ENCODE data around the gene PPARA. TPM values are rescaled to one million over a fixed set of nuclear protein-coding genes. Genes with fewer than 3 reads are reported as not detected.

Gene PPARA
- total RNA-seq, 2 experiments from 2014 or later = 20.7 to 24.9 TPM

DNA sequence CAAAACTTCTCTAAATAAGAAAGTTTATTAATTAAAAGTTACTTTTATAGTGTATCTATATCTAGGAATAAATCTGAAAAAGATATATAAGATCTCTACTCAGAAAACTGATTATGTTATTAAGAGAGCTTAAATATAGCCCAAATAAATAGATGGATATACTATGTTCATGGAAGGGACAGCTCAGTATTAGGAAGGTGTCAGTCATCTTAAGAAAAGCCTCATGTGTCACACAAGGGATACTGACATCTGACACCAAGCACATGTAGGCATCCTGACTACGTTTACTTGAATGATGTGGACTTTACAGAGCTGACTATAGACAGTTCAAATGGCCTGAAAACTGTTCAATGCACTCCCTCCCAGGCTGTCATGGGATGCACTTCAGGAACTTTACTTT lies 19.3 kb downstream of the PPARA start:
- DNase-seq (no peak), ATAC-seq (ENCODE audit: low read depth) (no peak)
- Mint-ChIP-seq H3K4me1 (peaks cover 22% of the 10 kb centered on the region), H3K9me3 (no peaks in the 10 kb centered on the region), H3K4me3 (no peak overlapping the region), H3K36me3 (peaks cover 7% of the 10 kb centered on the region), H3K27me3 (no peaks in the 10 kb centered on the region), H3K27ac (no peak overlapping the region)
- POLR2A ChIA-PET = no interaction called here

DNA sequence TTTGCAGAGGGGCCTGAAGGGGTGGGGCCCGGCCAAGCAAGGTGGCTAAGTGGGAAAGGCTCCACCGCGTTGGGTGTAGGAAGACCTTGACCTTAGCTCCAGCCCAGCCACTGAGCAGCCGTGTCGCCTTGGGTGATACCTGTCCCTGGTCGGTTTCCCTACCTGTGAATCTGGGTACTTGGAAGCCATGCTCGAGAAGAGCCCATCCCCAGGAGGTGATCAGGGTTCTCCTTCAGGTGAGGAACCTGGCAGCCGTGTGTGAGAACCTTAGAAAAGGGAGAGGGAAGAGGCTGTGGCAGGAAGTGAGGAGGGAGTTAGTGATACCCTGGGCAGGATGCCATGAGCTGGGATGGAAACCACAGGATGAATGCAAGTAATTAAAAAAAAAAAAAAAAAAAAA lies 21.6 kb downstream of the PPARA start:
- Mint-ChIP-seq H3K9me3 (no peaks in the 10 kb centered on the region), H3K36me3 (peaks cover 16% of the 10 kb centered on the region), H3K4me1 (peaks cover 25% of the 10 kb centered on the region), H3K4me3 (no peak overlapping the region), H3K27me3 (no peaks in the 10 kb centered on the region), H3K27ac (no peak overlapping the region)
- DNase-seq = no peak
- POLR2A ChIA-PET = interaction anchor here (0.5 kb wide), 1 partner anchor 20 kb away, joined by 5 read pairs; no protein-coding TSS in a partner anchor
- no peak for ATAC-seq (ENCODE audit: low read depth)

DNA sequence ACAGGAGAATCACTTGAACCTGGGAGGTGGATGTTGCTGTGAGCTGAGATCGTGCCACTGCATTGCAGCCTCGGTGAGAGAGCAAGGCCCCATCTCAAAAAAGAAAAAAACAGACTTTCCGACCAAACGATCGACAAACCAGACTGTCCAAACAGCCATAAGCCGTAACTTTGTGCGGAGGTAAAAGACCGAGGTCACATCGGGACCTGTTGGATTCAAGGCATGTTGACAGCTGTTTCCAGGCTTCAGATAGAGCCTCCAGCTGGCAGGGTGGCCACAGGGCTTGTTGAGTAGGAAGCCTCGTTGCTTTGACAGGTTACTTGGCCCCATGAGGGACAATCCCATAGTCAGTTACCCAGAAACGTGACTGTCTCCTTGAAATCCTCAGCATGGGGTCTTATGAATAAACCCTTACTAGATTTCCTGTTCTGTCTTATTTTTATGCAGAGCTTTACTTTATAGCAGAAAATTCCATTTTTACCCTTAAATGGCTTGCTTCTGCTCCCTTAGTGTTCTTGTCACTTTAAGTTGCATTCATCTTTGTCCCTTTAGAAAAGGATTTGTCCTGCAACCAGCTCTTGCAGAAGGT lies 22.3 kb downstream of the PPARA start:
- ATAC-seq (ENCODE audit: low read depth) = no peak
- Mint-ChIP-seq H3K27me3 (no peaks in the 10 kb centered on the region), H3K4me3 (no peak overlapping the region), H3K9me3 (peaks cover 2% of the 10 kb centered on the region), H3K4me1 (peaks cover 25% of the 10 kb centered on the region), H3K27ac (no peak overlapping the region), H3K36me3 (peaks cover 21% of the 10 kb centered on the region)
- DNase-seq = no peak
- POLR2A ChIA-PET = no interaction called here

DNA sequence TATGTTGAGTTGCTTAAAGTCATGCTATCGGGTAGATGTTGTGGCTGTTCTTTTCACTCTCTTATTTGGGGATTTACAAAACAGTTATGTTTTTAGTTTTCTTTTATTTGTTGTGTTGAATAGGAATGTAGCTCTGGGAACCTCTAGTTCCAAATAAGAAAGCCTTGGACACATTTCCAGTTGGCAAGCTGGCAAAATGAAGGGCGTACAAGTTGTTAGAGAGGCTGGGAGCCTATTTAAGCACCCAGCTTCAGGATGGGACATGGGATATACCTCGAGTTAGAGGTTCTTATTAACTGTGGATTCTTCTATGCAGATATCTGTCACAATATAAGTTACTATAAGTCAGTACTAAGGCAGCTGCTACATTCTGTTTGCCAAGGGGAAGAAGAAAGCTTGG lies 22.8 kb downstream of the PPARA start:
- H3K27me3 Mint-ChIP-seq = no peaks in the 10 kb centered on the region
- peaks cover 25% of the 10 kb centered on the region for H3K36me3 Mint-ChIP-seq
- H3K27ac Mint-ChIP-seq = no peak overlapping the region
- peaks cover 25% of the 10 kb centered on the region for H3K4me1 Mint-ChIP-seq
- DNase-seq (no peak), ATAC-seq (ENCODE audit: low read depth) (no peak)
- POLR2A ChIA-PET = no interaction called here
- no peak overlapping the region for H3K4me3 Mint-ChIP-seq
- peaks cover 3% of the 10 kb centered on the region for H3K9me3 Mint-ChIP-seq

DNA sequence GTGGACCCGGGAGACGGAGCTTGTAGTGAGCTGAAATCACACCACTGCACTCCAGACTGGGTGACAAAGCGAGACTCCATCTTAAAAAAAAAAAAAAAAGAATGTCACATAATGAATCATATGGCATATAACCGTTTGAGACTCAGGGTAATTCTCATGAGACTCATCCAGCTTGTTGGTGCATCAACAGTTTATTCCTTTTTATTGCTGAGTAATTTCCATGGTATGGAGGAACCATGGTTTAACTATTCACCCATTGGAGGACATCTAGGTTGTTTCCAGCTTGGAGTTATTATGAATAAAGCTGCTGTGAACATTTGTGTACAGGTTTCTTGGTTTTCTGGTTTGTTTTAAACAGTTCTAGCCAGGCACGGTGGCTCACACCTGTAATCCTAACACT lies 25.3 kb downstream of the PPARA start:
- Mint-ChIP-seq H3K4me1 (peaks cover 22% of the 10 kb centered on the region), H3K4me3 (no peak overlapping the region), H3K9me3 (peaks cover 16% of the 10 kb centered on the region), H3K27ac (no peak overlapping the region), H3K36me3 (peaks cover 40% of the 10 kb centered on the region), H3K27me3 (no peaks in the 10 kb centered on the region)
- no peak for DNase-seq
- ATAC-seq (ENCODE audit: low read depth) = no peak
- POLR2A ChIA-PET = no interaction called here

DNA sequence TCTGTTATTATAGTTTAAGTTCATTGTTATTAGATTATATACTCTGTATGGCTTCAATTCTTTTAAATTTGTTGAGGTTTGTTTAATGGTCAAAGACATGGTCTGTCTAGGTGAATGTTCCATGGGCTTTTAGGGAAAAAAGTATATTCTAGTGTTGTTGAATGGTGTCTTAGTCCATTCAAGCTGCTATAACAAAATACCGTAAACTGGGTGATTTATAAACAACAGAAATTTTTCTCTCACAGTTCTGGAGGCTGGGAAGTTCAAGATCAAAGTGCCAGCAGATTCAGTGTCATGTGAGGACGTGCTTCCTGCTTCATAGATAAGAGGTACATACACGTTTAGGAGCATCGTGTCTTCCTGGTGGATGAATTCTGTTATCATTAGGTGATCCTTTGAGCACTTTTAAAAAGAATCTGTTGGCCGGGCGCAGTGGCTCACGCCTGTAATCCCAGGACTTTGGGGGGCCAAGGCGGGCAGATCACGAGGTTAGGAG lies 26.2 kb downstream of the PPARA start:
- ATAC-seq (ENCODE audit: low read depth) (no peak), DNase-seq (no peak)
- POLR2A ChIA-PET = no interaction called here
- Mint-ChIP-seq H3K9me3 (peaks cover 22% of the 10 kb centered on the region), H3K27me3 (no peaks in the 10 kb centered on the region), H3K36me3 (peaks cover 49% of the 10 kb centered on the region), H3K4me3 (no peak overlapping the region), H3K27ac (no peak overlapping the region), H3K4me1 (peaks cover 16% of the 10 kb centered on the region)

DNA sequence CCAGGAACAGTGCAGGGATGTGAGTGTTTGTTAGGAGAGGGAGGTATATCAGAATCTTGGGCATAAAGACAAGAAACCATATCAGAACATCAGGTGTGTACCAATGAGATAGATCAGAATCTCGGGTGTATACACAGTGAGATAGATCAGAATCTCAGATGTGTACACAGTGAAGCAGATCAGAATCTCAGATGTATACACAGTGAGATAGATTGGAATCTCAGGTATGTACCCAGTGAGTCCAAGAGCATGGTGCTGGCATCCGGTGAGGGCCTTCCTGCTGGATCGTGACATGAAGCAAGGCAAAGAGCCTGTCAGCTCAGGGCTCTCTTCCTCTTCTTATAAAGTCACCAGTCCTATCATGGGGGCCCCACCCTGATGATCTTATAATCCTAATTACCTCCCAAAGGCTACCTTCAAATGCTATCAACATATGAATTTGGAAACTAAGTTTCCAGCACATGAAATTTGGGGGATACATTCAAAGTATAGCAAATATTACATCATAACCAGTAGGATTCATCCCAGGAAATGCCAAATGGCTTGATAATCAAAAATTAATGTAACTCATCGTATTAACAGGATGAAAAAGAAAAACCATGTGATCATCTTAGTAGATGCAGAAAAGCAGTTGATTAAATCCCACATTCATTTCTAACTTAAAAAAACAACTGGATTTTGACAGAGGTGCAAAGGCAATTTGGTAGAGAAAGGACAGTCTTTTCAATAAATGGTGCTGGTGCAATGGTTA lies 28.6 kb downstream of the PPARA start:
- POLR2A ChIA-PET = no interaction called here
- Mint-ChIP-seq H3K36me3 (peaks cover 66% of the 10 kb centered on the region), H3K4me3 (no peak overlapping the region), H3K27ac (no peak overlapping the region), H3K4me1 (peaks cover 14% of the 10 kb centered on the region), H3K9me3 (peaks cover 22% of the 10 kb centered on the region), H3K27me3 (no peaks in the 10 kb centered on the region)
- no peak for ATAC-seq (ENCODE audit: low read depth)
- DNase-seq = no peak

DNA sequence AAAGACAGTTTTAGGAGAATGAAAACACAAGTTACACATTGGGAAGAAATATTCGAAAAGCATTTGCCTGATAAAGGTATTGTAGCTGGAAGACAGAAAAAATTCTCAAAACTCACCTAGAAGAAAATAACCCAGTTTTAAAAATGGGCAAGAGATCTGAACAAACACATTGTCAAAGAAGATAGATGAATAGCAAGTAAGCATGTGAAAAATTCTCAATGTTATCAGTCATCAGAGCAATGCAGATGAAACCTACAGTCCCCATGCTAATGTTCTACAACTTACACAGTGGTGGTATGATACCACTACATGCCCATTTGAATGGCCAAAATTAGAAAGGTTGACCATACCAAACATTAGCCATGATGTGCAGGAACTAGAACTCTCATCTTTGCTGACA lies 29.4 kb downstream of the PPARA start:
- Mint-ChIP-seq H3K27ac (no peak overlapping the region), H3K27me3 (no peaks in the 10 kb centered on the region), H3K9me3 (peaks cover 22% of the 10 kb centered on the region), H3K4me1 (peaks cover 11% of the 10 kb centered on the region), H3K36me3 (peaks cover 68% of the 10 kb centered on the region), H3K4me3 (no peak overlapping the region)
- POLR2A ChIA-PET = no interaction called here
- ATAC-seq (ENCODE audit: low read depth) = no peak
- DNase-seq = no peak

DNA sequence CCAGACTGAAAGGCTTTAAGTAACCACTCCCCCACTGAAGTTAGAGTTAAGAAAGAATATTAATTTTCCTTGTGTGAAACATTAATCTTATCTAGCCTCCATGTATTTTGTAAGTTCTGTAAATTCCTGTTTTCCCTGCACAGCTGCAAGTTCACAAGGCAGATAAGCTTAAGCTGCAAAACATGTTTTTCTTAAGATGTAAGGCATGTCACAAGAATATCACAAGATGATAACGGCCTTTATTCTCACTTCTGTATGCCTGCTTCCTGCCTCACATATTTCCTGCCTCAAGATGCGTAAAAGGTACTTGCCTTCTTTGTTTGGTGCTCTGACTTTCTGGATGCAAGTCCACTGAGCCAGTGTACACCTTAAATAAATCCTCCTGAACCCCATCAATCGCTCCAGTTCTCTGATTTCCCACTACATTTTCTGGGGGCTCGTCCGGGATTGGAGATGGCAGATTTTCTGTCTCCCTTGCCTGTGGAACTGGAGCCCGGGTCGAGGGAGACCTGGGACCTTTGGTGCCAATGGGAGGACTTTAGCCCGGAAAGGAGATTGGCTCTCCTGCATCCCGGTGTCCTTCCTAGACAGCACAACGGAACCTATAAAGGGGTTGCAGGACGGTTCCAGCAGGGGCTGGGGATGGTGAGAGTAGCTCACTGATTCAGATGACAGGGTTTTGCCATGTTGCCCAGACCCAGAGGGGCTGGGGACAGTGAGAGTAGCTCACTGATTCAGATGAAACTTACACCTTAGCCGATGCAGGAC lies 30.2 kb downstream of the PPARA start:
- DNase-seq = no peak
- Mint-ChIP-seq H3K27ac (no peak overlapping the region), H3K4me1 (peaks cover 14% of the 10 kb centered on the region), H3K36me3 (peaks cover 72% of the 10 kb centered on the region), H3K9me3 (peaks cover 25% of the 10 kb centered on the region), H3K4me3 (no peak overlapping the region), H3K27me3 (no peaks in the 10 kb centered on the region)
- ATAC-seq (ENCODE audit: low read depth) = no peak
- POLR2A ChIA-PET = no interaction called here

DNA sequence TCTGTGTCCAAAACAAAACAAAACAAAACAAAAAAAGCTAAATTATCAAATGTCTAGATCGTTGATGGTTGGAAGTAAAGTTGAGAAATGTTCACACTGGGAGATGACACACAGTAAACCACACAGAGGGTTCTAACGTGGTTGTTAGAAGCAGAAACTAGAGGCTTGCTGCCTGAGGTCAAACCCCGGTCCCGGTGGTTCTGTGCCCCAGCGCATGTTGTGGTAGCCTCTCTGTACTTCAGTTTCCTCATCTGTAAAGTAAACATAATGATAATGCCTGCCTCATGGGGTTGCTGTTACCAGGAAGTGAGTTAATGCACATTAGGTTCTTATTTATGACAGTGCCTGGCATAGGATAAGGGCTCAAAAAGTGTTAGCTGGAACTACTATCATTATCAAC lies 33.4 kb downstream of the PPARA start:
- POLR2A ChIA-PET = no interaction called here
- ATAC-seq (ENCODE audit: low read depth) (no peak), DNase-seq (no peak)
- H3K27me3 Mint-ChIP-seq = no peaks in the 10 kb centered on the region
- peaks cover 49% of the 10 kb centered on the region for H3K36me3 Mint-ChIP-seq
- H3K4me1 Mint-ChIP-seq = peaks cover 14% of the 10 kb centered on the region
- no peak overlapping the region for H3K27ac Mint-ChIP-seq
- H3K9me3 Mint-ChIP-seq = peaks cover 16% of the 10 kb centered on the region
- H3K4me3 Mint-ChIP-seq = no peak overlapping the region

DNA sequence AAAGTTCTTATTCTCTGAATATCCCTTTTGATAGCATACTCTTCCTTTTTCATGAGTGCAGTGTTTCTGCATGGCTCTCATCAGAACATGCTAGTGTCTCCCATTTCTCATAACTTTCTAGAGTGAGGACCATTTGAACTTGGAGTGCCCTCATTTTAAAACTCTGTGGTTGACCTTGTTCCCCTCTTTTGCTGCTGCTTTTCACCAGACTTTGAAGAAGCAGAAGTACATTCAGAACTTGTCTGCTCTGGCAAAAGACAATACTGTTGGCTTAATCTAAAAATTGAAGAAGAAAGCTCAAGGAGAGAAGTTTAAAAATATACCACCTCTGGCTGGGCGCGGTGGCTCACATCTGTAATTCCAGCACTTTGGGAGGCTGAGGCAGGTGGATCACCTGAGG lies 35.0 kb downstream of the PPARA start:
- Mint-ChIP-seq H3K27me3 (no peaks in the 10 kb centered on the region), H3K27ac (no peak overlapping the region), H3K9me3 (peaks cover 10% of the 10 kb centered on the region), H3K36me3 (peaks cover 40% of the 10 kb centered on the region), H3K4me1 (peaks cover 14% of the 10 kb centered on the region), H3K4me3 (no peak overlapping the region)
- DNase-seq = no peak
- POLR2A ChIA-PET = no interaction called here
- no peak for ATAC-seq (ENCODE audit: low read depth)

DNA sequence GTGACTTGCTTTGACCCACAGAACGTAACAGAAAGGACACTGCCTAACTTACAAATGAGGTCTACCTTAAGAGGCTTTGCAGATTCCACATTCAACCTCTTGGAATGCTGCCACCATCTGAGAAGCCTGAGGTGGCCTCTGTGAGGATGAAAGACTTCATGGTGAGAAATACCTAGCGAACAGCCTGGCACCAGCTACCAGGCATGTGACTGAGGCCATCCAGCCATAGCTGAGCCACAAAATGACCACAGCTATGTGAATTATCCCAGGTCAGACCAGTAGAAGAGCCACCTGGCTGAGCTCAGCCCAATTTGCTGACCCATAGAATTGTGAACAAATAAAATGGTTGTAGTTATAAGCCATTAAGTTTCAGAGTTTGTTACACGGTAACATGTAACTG lies 37.5 kb downstream of the PPARA start:
- ATAC-seq (ENCODE audit: low read depth) (no peak), DNase-seq (no peak)
- POLR2A ChIA-PET = no interaction called here
- no peak overlapping the region for H3K27ac Mint-ChIP-seq
- peaks cover 14% of the 10 kb centered on the region for H3K4me1 Mint-ChIP-seq
- no peak overlapping the region for H3K4me3 Mint-ChIP-seq
- peaks cover 3% of the 10 kb centered on the region for H3K9me3 Mint-ChIP-seq
- H3K27me3 Mint-ChIP-seq = no peaks in the 10 kb centered on the region
- H3K36me3 Mint-ChIP-seq = peaks cover 25% of the 10 kb centered on the region

DNA sequence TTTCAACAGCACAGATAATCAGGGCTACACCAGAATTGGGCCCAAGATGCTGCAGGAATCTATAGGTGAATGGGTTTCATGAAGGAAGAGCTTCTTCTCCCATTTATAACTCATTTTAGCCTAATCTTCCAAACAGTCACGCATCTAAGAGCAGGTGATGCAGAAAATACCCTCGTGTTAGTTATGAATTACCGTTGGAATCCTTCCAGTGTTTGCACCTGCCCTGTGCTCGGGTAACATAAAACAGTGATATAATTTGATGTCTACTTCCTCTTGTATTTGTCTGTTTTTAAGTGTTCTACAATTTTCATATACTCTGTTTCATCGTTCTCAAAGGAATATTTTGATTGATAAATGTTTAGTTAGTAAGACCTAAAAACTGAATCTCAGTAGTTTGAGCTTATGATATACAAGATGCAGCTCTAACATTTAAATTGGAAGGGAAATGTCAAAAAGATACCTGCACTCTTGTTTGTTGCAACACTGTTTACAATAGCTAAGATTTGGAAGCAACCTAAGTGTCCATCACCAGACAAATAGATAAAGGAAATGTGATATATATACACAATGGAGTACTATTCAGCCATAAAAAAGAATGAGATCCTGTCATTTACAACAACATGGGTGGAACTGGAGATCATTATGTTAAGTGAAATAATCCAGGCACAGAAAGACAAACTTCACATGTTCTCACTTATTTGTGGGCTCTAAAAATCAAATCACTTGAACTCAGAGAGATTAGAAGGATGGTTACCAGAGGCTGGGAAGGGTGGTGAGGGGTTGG lies 42.1 kb downstream of the PPARA start:
- H3K27me3 Mint-ChIP-seq = no peaks in the 10 kb centered on the region
- no peak for DNase-seq
- no peak for ATAC-seq (ENCODE audit: low read depth)

More for the DNA sequence above, 42.1 kb downstream of the PPARA start:
- no peak overlapping the region for H3K4me3 Mint-ChIP-seq
- H3K27ac Mint-ChIP-seq = no peak overlapping the region
- no peaks in the 10 kb centered on the region for H3K9me3 Mint-ChIP-seq
- H3K4me1 Mint-ChIP-seq = peaks cover 5% of the 10 kb centered on the region
- peaks cover 9% of the 10 kb centered on the region for H3K36me3 Mint-ChIP-seq
- POLR2A ChIA-PET = no interaction called here

All from activated naive CD8-positive, alpha-beta T cell treated with anti-CD3 and anti-CD28 coated beads, Interleukin-2, amount 10 ng/mL, durations not matched to agents 7 days and 5 days (primary cell).